Measurements from ENCODE around the gene AURKAIP1.
"Not testable (repeated sequence)": the region's sequence is repeated elsewhere in the genome, so short reads cannot be mapped to it uniquely, and the experiment has no call there.

AURKAIP1 gene

GRCh38 chr1:1393428-1393827, 18.4 kb upstream of the AURKAIP1 start:
- Histone ChIP-seq H3K9ac (ENCODE audit: low read length) (no peak overlapping the region), H3K36me3 (ENCODE audit: control insufficient read depth, low read depth, low read length) (peaks cover 82% of the 10 kb centered on the region), H3K9me3 (ENCODE audit: control insufficient read depth, low read depth, low read length) (no peaks in the 10 kb centered on the region)

DNA sequence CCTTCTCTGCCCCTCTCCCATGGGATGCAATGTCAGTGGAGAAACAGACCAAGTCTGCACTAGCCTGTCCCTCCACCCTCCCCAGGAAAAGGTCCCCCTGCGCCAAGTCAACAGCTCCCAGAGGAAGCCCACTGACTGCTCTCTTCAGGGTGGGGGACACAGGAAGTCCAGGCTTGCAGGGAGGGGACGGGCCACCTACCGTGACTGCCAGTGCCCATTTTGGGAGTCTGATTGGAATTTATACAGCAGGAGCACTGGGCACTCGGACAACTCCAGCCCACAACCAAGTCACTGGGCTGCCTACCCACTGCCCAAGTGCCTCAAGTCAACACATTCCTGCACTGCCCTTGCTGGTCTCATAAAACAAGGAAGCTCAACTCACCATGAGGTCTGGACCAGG, 18.0 kb upstream of the AURKAIP1 start:
- Histone ChIP-seq H3K9me3 (ENCODE audit: control insufficient read depth, low read depth, low read length) (no peaks in the 10 kb centered on the region), H3K4me1 (ENCODE audit: control insufficient read depth, low read depth, low read length) (no peaks in the 10 kb centered on the region), H3K9ac (ENCODE audit: low read length) (no peak overlapping the region), H3K4me3 (ENCODE audit: low read length) (no peak overlapping the region), H3K27ac (ENCODE audit: low read length) (no peak overlapping the region), H3K36me3 (ENCODE audit: control insufficient read depth, low read depth, low read length) (peaks cover 86% of the 10 kb centered on the region), H3K27me3 (ENCODE audit: control insufficient read depth, insufficient read depth, low read length) (no peaks in the 10 kb centered on the region)

More at GRCh38 chr1:1393428-1393827, 18.4 kb upstream of the AURKAIP1 start:
- Histone ChIP-seq H3K4me3 (ENCODE audit: low read length) (no peak overlapping the region), H3K4me1 (ENCODE audit: control insufficient read depth, low read depth, low read length) (no peaks in the 10 kb centered on the region), H3K27me3 (ENCODE audit: control insufficient read depth, insufficient read depth, low read length) (no peaks in the 10 kb centered on the region), H3K27ac (ENCODE audit: low read length) (no peak overlapping the region)

DNA sequence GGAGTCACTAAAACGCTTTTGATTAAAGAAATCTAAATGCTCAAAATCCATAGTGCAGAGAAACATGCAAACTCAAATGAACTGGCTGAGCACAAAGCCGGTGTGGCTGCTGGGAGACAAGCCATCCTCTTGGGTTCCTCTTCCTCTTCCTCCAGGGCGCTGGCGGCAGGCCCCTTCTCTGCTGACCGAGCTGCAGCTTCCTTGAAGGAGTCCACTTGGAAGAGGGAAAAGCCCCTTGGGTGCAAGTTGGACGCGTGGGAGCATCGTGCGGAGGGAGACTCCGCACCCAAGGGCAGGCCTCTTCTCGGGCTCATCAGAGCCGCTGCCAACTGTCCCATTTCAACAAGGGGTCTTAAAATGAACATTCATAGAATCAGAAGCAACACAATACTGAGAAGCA, 16.2 kb upstream of the AURKAIP1 start:
- Histone ChIP-seq H3K27ac (ENCODE audit: low read length) (no peak overlapping the region), H3K9ac (ENCODE audit: low read length) (no peak overlapping the region), H3K36me3 (ENCODE audit: control insufficient read depth, low read depth, low read length) (peaks cover 91% of the 10 kb centered on the region)

GRCh38 chr1:1390675-1391074, 15.7 kb upstream of the AURKAIP1 start:
- Histone ChIP-seq H3K9me3 (ENCODE audit: control insufficient read depth, low read depth, low read length) (no peaks in the 10 kb centered on the region), H3K27ac (ENCODE audit: low read length) (no peak overlapping the region), H3K27me3 (ENCODE audit: control insufficient read depth, insufficient read depth, low read length) (no peaks in the 10 kb centered on the region), H3K36me3 (ENCODE audit: control insufficient read depth, low read depth, low read length) (peaks cover 95% of the 10 kb centered on the region), H3K4me1 (ENCODE audit: control insufficient read depth, low read depth, low read length) (no peaks in the 10 kb centered on the region), H3K9ac (ENCODE audit: low read length) (no peak overlapping the region), H3K4me3 (ENCODE audit: low read length) (no peak overlapping the region)

More for the DNA sequence above, 16.2 kb upstream of the AURKAIP1 start:
- H3K9me3 ChIP-seq (ENCODE audit: control insufficient read depth, low read depth, low read length), result no peaks in the 10 kb centered on the region
- H3K27me3 ChIP-seq (ENCODE audit: control insufficient read depth, insufficient read depth, low read length), result no peaks in the 10 kb centered on the region
- no peak overlapping the region for H3K4me3 ChIP-seq (ENCODE audit: low read length)
- no peaks in the 10 kb centered on the region for H3K4me1 ChIP-seq (ENCODE audit: control insufficient read depth, low read depth, low read length)

- H3K36me3 ChIP-seq (ENCODE audit: control insufficient read depth, low read depth, low read length), result peaks cover 73% of the 10 kb centered on the region
- no peaks in the 10 kb centered on the region for H3K4me1 ChIP-seq (ENCODE audit: control insufficient read depth, low read depth, low read length)
- no peak overlapping the region for H3K27ac ChIP-seq (ENCODE audit: low read length)
- no peak overlapping the region for H3K9ac ChIP-seq (ENCODE audit: low read length)
- no peaks in the 10 kb centered on the region for H3K27me3 ChIP-seq (ENCODE audit: control insufficient read depth, insufficient read depth, low read length)
- H3K9me3 ChIP-seq (ENCODE audit: control insufficient read depth, low read depth, low read length), result no peaks in the 10 kb centered on the region
- H3K4me3 ChIP-seq (ENCODE audit: low read length), result no peak overlapping the region
These were observed 13.1 kb upstream of the AURKAIP1 start for GRCh38 chr1:1388078-1388472.

GRCh38 chr1:1387098-1388077, 12.4 kb upstream of the AURKAIP1 start:
- H3K27ac ChIP-seq (ENCODE audit: low read length), result no peak overlapping the region
- no peaks in the 10 kb centered on the region for H3K9me3 ChIP-seq (ENCODE audit: control insufficient read depth, low read depth, low read length)
- H3K27me3 ChIP-seq (ENCODE audit: control insufficient read depth, insufficient read depth, low read length), result no peaks in the 10 kb centered on the region
- no peak overlapping the region for H3K4me3 ChIP-seq (ENCODE audit: low read length)
- H3K36me3 ChIP-seq (ENCODE audit: control insufficient read depth, low read depth, low read length), result peaks cover 66% of the 10 kb centered on the region
- no peaks in the 10 kb centered on the region for H3K4me1 ChIP-seq (ENCODE audit: control insufficient read depth, low read depth, low read length)
- no peak overlapping the region for H3K9ac ChIP-seq (ENCODE audit: low read length)

DNA sequence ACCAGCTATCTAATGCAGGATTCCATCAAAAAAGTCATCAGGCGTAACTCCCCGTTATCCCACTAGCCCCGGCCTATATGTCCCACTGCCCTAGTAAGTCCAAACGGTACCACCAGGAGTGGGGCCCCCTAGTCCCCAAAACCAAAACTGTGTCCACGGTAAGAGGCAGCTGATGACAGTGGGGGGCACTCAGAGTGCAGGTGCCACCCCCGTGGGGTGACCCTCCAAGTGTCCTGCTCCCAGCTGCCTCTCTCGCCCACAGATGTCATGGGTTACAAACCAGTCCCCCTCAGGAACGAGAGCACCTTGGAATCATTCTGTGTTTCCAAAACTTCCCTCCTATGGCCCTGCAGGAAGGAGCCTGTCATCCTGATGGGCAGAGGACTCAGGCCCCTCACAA, 10.9 kb upstream of the AURKAIP1 start:
- Histone ChIP-seq H3K4me1 (ENCODE audit: control insufficient read depth, low read depth, low read length) (no peaks in the 10 kb centered on the region), H3K4me3 (ENCODE audit: low read length) (no peak overlapping the region), H3K27me3 (ENCODE audit: control insufficient read depth, insufficient read depth, low read length) (no peaks in the 10 kb centered on the region), H3K9ac (ENCODE audit: low read length) (no peak overlapping the region), H3K36me3 (ENCODE audit: control insufficient read depth, low read depth, low read length) (peaks cover 55% of the 10 kb centered on the region), H3K27ac (ENCODE audit: low read length) (no peak overlapping the region), H3K9me3 (ENCODE audit: control insufficient read depth, low read depth, low read length) (no peaks in the 10 kb centered on the region)

DNA sequence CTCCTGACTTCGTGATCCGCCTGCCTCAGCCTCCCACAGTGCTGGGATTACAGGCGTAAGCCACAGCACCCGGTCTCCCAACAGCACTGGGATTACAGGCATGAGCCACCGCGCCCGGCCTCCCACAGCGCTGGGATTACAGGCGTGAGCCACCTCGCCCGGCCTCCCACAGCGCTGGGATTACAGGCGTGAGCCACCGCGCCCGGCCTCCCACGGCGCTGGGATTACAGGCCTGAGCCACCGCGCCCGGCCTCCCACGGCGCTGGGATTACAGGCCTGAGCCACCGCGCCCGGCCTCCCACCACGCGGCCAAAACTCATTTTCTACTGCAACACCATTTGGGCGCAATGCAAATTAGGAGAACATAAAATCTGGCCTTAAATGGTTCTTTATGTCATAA, 10.3 kb upstream of the AURKAIP1 start:
- not testable (repeated sequence) for H3K9ac ChIP-seq (ENCODE audit: low read length); H3K27ac ChIP-seq (ENCODE audit: low read length); H3K27me3 ChIP-seq (ENCODE audit: control insufficient read depth, insufficient read depth, low read length); H3K4me3 ChIP-seq (ENCODE audit: low read length); H3K9me3 ChIP-seq (ENCODE audit: control insufficient read depth, low read depth, low read length); H3K4me1 ChIP-seq (ENCODE audit: control insufficient read depth, low read depth, low read length)
- H3K36me3 ChIP-seq (ENCODE audit: control insufficient read depth, low read depth, low read length), result peaks cover 49% of the 10 kb centered on the region

DNA sequence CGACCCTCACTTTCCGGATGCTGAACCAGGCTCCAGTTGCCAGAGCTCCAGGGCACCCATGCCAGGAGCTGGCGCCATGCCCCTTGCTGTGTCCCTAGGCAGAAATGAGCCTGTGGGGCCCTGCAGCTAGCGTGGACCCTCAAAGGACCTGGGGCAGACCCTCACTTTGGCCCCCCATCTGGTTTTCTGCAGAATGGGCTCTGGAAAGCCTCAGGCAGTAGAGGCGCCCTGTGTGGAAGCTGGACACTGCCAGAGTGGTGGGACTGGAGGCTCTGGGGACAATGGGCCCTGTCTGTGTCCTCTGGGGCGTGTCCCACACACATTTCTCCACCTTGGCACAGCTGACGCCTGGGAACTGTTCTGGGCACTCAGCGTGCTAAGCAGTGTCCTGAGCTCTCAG, 6.3 kb upstream of the AURKAIP1 start:
- Histone ChIP-seq H3K27ac (ENCODE audit: low read length) (no peak overlapping the region), H3K9ac (ENCODE audit: low read length) (no peak overlapping the region), H3K27me3 (ENCODE audit: control insufficient read depth, insufficient read depth, low read length) (no peaks in the 10 kb centered on the region), H3K9me3 (ENCODE audit: control insufficient read depth, low read depth, low read length) (no peaks in the 10 kb centered on the region), H3K4me3 (ENCODE audit: low read length) (no peak overlapping the region), H3K4me1 (ENCODE audit: control insufficient read depth, low read depth, low read length) (no peaks in the 10 kb centered on the region), H3K36me3 (ENCODE audit: control insufficient read depth, low read depth, low read length) (peaks cover 10% of the 10 kb centered on the region)

GRCh38 chr1:1380860-1381259, 5.9 kb upstream of the AURKAIP1 start:
- no peak overlapping the region for H3K4me3 ChIP-seq (ENCODE audit: low read length)
- H3K9ac ChIP-seq (ENCODE audit: low read length), result no peak overlapping the region
- no peaks in the 10 kb centered on the region for H3K4me1 ChIP-seq (ENCODE audit: control insufficient read depth, low read depth, low read length)
- peaks cover 5% of the 10 kb centered on the region for H3K36me3 ChIP-seq (ENCODE audit: control insufficient read depth, low read depth, low read length)
- H3K27me3 ChIP-seq (ENCODE audit: control insufficient read depth, insufficient read depth, low read length), result no peaks in the 10 kb centered on the region
- no peaks in the 10 kb centered on the region for H3K9me3 ChIP-seq (ENCODE audit: control insufficient read depth, low read depth, low read length)
- H3K27ac ChIP-seq (ENCODE audit: low read length), result no peak overlapping the region

- Histone ChIP-seq H3K27me3 (ENCODE audit: control insufficient read depth, insufficient read depth, low read length) (no peaks in the 10 kb centered on the region), H3K27ac (ENCODE audit: low read length) (no peak overlapping the region), H3K9ac (ENCODE audit: low read length) (no peak overlapping the region), H3K9me3 (ENCODE audit: control insufficient read depth, low read depth, low read length) (no peaks in the 10 kb centered on the region), H3K4me1 (ENCODE audit: control insufficient read depth, low read depth, low read length) (no peaks in the 10 kb centered on the region), H3K36me3 (ENCODE audit: control insufficient read depth, low read depth, low read length) (peaks cover 4% of the 10 kb centered on the region), H3K4me3 (ENCODE audit: low read length) (no peak overlapping the region)
These were observed 2.7 kb upstream of the AURKAIP1 start for GRCh38 chr1:1377540-1378205.

Measured in iPS-18a (cell line).